GM12878 (cell line): Measurements from ENCODE around the gene CLEC7A. TPM values are rescaled to one million over a fixed set of nuclear protein-coding genes. Genes with fewer than 3 reads are reported as not detected.

Experiments used
- ATAC-seq: fragments of 200-7000 bp; cut with Tn5 transposase; 3 replicates; pipeline ENCODE4 v1.9.1; 2020; ENCODE audit warnings: mild to moderate bottlenecking, moderate library complexity
- BruUV-seq: library from RNA; stranded (reverse); fragments of 400-500 nt; replicated peaks from 2 replicates; lab custom pipeline; 2021; lab: Mats Ljungman, UMichigan
- CTCF ChIA-PET: fragments of 300-600 bp; sonication (Branson Sonifier 250); formaldehyde crosslinking; extraction: SDS; loops from one replicate; lab custom pipeline; 2021; ENCODE audit warnings: inconsistent platforms; lab: Yijun Ruan, JAX
- POLR2A ChIA-PET: fragments of 350-600 bp; formaldehyde crosslinking; extraction: SDS; loops from one replicate; lab custom pipeline; 2021; ENCODE audit warnings: inconsistent platforms; lab: Charles Lee
- RAD21 ChIA-PET: fragments of 300-600 bp; sonication (Branson Sonifier 250); formaldehyde crosslinking; loops from one replicate; lab custom pipeline; 2023; ENCODE audit warnings: antibody characterized with exemption; ENCODE audit not compliant: unreplicated experiment; lab: Charles Lee
- SMC1A ChIA-PET: fragments of 300-600 bp; sonication (Branson Sonifier 250); formaldehyde crosslinking; loops from one replicate; lab custom pipeline; 2023; ENCODE audit not compliant: unreplicated experiment, uncharacterized antibody; lab: Charles Lee
- DNase-seq: peaks from one replicate; pipeline ENCODE4 v3.0.0-alpha.2; 2011; ENCODE audit warnings: low read depth, low spot score
- FAIRE-seq: peaks from 3 replicates; lab custom pipeline; 2011; peaks lifted over from hg19 to GRCh38; lab: Jason Lieb, UNC
- H2AFZ ChIP-seq: 2 replicates; pipeline ENCODE4 v1.6.0; 2011; ENCODE audit warnings: low read depth, low read length, control low read depth; ENCODE audit not compliant: control insufficient read depth
- H3K27ac ChIP-seq: 2 replicates; pipeline ENCODE4 v1.5.1; 2011; ENCODE audit warnings: control low read depth; ENCODE audit not compliant: control insufficient read depth, insufficient read depth
- H3K27me3 ChIP-seq, 2 experiments: replicated peaks in 1 of 2; 2 replicates each; pipeline versions ENCODE4 v1.6.0 to v1.6.1; 2011; ENCODE audit warnings: low read length in 1 of 2; ENCODE audit not compliant: control insufficient read depth in 2 of 2, insufficient read depth in 2 of 2
- H3K36me3 ChIP-seq, 2 experiments: 2 replicates each; pipeline ENCODE4 v1.5.1; 2011; ENCODE audit warnings: low read length in 1 of 2; ENCODE audit not compliant: control insufficient read depth in 2 of 2, insufficient read depth in 2 of 2
- H3K4me1 ChIP-seq: 2 replicates; pipeline ENCODE4 v1.6.1; 2011; ENCODE audit warnings: mild to moderate bottlenecking, low read length, moderate library complexity, mixed read lengths; ENCODE audit not compliant: control insufficient read depth, insufficient read depth
- H3K4me2 ChIP-seq: 2 replicates; pipeline ENCODE4 v1.6.0; 2011; ENCODE audit warnings: control low read depth; ENCODE audit not compliant: control insufficient read depth, insufficient read depth
- H3K4me3 ChIP-seq: fragments of 200-600 bp; sonication (generic); 2 replicates; pipeline ENCODE4 v1.5.1; 2016
- H3K79me2 ChIP-seq: 2 replicates; pipeline ENCODE4 v1.6.0; 2011; ENCODE audit warnings: low read length; ENCODE audit not compliant: control insufficient read depth, insufficient read depth
- H3K9ac ChIP-seq: 2 replicates; pipeline ENCODE4 v1.8.0; 2011; ENCODE audit warnings: low read length, control low read depth, mixed read lengths; ENCODE audit not compliant: control insufficient read depth, insufficient read depth
- H3K9me3 ChIP-seq: replicated peaks from 3 replicates; pipeline ENCODE4 v1.5.1; 2011; ENCODE audit warnings: mild to moderate bottlenecking, low read length; ENCODE audit not compliant: control insufficient read depth, insufficient read depth
- H4K20me1 ChIP-seq: 2 replicates; pipeline ENCODE4 v1.6.0; 2011; ENCODE audit not compliant: control insufficient read depth, insufficient read depth
- BRCA1 ChIP-seq: IDR thresholded peaks from 2 replicates; pipeline ENCODE4 v1.6.1; 2011; ENCODE audit warnings: low read depth, low read length, improper control_type of control experiment
- EZH2 ChIP-seq: IDR thresholded peaks from 2 replicates; pipeline ENCODE4 v1.6.1; 2012; ENCODE audit warnings: low read depth, mild to moderate bottlenecking, control low read depth, inconsistent platforms, low read length, borderline replicate concordance; ENCODE audit not compliant: control insufficient read depth
- HCFC1 ChIP-seq: fragments of 150-350 bp; IDR thresholded peaks from 2 replicates; pipeline ENCODE4 v1.6.1; 2014; ENCODE audit warnings: low read length
- JUNB ChIP-seq: IDR thresholded peaks from 2 replicates; pipeline ENCODE4 v1.6.1; 2016; ENCODE audit warnings: antibody characterized with exemption, mild to moderate bottlenecking
- MTA3 ChIP-seq: IDR thresholded peaks from 2 replicates; pipeline ENCODE4 v1.6.1; 2012; ENCODE audit warnings: low read length, inconsistent platforms, borderline replicate concordance
- NFIC ChIP-seq: IDR thresholded peaks from 2 replicates; pipeline ENCODE4 v1.6.1; 2012; ENCODE audit warnings: low read depth, mild to moderate bottlenecking, inconsistent platforms, low read length, moderate library complexity
- SMARCA5 ChIP-seq: fragments of 450-650 bp; IDR thresholded peaks from 2 replicates; pipeline ENCODE4 v1.6.1; 2017; ENCODE audit warnings: mild to moderate bottlenecking
- SREBF2 ChIP-seq: IDR thresholded peaks from 2 replicates; pipeline ENCODE4 v1.6.1; 2012; ENCODE audit warnings: mild to moderate bottlenecking, low read length
- TCF12 ChIP-seq: IDR thresholded peaks from 2 replicates; pipeline ENCODE4 v1.6.1; 2011; ENCODE audit warnings: low read depth, mild to moderate bottlenecking, low read length
- ZNF207 ChIP-seq: fragments of 450-650 bp; IDR thresholded peaks from 2 replicates; pipeline ENCODE4 v1.6.1; 2014; ENCODE audit warnings: antibody characterized with exemption, mild to moderate bottlenecking, borderline replicate concordance
- WGBS: methylation state at CpG from one replicate; pipeline ENCODE4 v1.1.6; 2016; ENCODE audit warnings: low lambda C conversion rate; ENCODE audit not compliant: insufficient replicate concordance, insufficient coverage; ENCODE audit errors: missing lambda C conversion rate; 5-methylcytosine and 5-hydroxymethylcytosine counted together
- in situ Hi-C: fragments of 300-500 bp; cut with MboI; formaldehyde crosslinking; loops from 9 replicates; pipeline ENCODE4 v1.14.3; 2018; ENCODE audit warnings: mixed read lengths
- intact Hi-C: fragments of 100-400 bp; cut with micrococcal nuclease; formaldehyde crosslinking; loops from one replicate; pipeline ENCODE4 v1.14.2; 2022; ENCODE audit not compliant: unreplicated experiment
- polyA plus RNA-seq, 11 experiments: library from polyadenylated mRNA; depleted of rRNA in 4 of 11; unstranded in 6 of 11; stranded (reverse) in 5 of 11; fragments of >200 nt; fragmentation: Nextera tagmentation in 4 of 11; fragmentation: Illumina TruSeq in 1 of 11; extraction: Ambion mirVana in 4 of 11; extraction: Trizol in 1 of 11; gene quantifications; 1 replicate in 1 of 11; 2 replicates in 10 of 11; pipeline versions ENCODE4 v1.2.1 to v1.2.3, GENCODE V29; 2011 to 2016; ENCODE audit warnings: inconsistent platforms in 2 of 11, missing spikeins in 2 of 11, low read depth in 1 of 11
- total RNA-seq, 4 experiments: library from RNA; depleted of rRNA in 3 of 4; stranded (reverse); fragments of >200 nt in 3 of 4; fragmentation: Illumina TruSeq in 1 of 4; extraction: Trizol in 1 of 4; gene quantifications; 2 replicates each; pipeline versions ENCODE4 v1.2.1 to v1.2.3, GENCODE V29; 2013 to 2021
- TF ChIP-seq, protein P1 (sequence below): fragments of 450-650 bp; IDR thresholded peaks from 2 replicates; pipeline ENCODE4 v1.6.1; 2016; ENCODE audit warnings: mild to moderate bottlenecking, moderate library complexity, borderline replicate concordance
- TF ChIP-seq, protein P2 (sequence below): IDR thresholded peaks from 2 replicates; pipeline ENCODE4 v1.6.1; 2012; ENCODE audit warnings: low read depth, low read length, improper control_type of control experiment

CLEC7A gene
- total and polyA plus RNA-seq, 10 of the 15 experiments (the other 5 are each of a cell fraction or from before 2014, with no cell fraction given) = not detected

DNA sequence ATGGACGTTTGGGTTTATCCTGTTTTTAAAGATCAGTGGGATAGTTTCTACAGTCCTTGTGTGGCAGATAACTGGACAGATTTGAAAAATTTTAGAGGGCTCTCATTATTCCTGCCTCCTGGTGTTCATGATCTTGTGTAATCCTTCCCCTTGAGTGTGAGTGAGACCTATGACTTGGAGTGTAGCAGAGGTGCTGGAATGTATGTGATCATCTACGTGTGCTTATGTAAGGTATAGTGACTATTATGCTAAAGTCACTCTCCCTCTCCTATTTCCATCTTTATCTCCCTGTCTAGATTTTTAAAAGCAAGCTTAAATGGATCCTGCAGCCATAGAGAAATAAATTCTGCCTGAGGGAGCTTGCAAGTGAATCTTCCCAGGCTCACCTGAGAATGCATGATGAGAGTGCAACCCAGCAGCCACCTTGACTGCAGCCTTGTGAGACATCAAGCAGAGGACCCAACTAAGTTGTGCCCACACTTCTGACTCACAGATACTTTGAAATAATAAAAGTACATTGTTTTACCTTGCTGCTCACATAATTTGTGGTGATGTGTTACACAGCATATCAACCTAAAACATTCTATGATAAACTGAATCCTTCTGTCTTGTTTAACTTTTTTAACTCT is 45.1 kb upstream of the CLEC7A start:
- no peak for FAIRE-seq
- POLR2A ChIA-PET = no interaction called here
- no peak for ATAC-seq
- Histone ChIP-seq H3K4me3 (no peak overlapping the region), H3K79me2 (no peaks in the 10 kb centered on the region), H3K9ac (no peak overlapping the region), H3K4me2 (no peak overlapping the region), H3K9me3 (no peaks in the 10 kb centered on the region), H3K27ac (no peak overlapping the region), H3K27me3 (peaks cover 0 to 9% of the 10 kb centered on the region in 2 experiments; a peak in 2 of 4 replicates), H3K36me3 (no peaks in the 10 kb centered on the region), H3K4me1 (no peaks in the 10 kb centered on the region), H2AFZ (no peak overlapping the region), H4K20me1 (no peaks in the 10 kb centered on the region)
- WGBS = 17% methylated on average over 2 of the region's 2 CpGs
- RAD21 ChIA-PET = no interaction called here
- in situ Hi-C loops = no loop called here
- SMC1A ChIA-PET = interaction anchor here (1.4 kb wide), 1 partner anchor 15 kb away, joined by 3 read pairs; no protein-coding TSS in a partner anchor
- intact Hi-C loops = no loop called here
- DNase-seq = no peak
- TF ChIP-seq ZNF207 (no peak), NFIC (no peak)
- CTCF ChIA-PET = interaction anchor here (2.5 kb wide), 1 partner anchor 22 kb away, joined by 7 read pairs; no protein-coding TSS in a partner anchor
- no TSS peak for BruUV-seq

DNA sequence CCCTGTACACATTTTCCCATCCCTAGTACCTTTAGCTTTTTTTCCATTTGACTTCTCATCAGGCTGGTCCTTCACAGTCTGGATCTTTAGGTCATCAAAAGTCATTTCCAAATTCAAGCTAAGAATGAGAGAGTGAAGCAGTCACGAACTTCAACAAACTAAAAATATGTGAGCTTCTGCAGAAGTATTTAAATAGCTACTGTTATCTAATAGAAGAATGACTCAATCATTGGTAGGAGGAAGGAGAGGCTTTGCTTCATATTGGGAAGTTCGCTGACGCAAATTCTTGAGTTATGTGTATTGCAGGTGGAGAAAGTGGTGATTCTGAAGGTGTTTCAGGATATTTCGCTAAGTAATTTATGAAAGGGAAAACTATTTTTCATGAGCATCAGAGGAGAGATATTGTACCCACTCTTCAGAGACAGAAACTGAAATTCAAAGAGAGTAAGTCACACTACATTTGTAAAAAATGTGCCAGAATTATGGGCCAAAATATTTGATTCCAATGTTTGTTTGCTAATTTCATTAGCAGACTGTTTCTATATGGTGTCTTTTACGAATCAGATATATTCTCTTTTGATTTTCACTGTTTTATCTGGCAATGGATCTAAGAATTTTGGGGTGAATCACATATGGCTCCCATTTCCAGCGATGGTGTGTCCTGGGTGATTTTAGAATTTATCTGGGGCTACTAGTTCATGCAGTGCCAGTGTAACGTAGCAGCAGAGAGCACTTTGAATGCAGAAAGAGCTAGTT is 42.2 kb upstream of the CLEC7A start, which contains the start of gene OLR1:
TSS of gene OLR1 (minus strand) at position 160 of the 756 bp plus-strand sequence. CDS start at position 105, 55 bp downstream.
- no peak for DNase-seq
- no peak within 1 kb of the TSS for H3K27ac ChIP-seq
- no peaks in the 10 kb centered on the region for H3K9me3 ChIP-seq
- ChIA-PET POLR2A (no interaction called here), RAD21 (no interaction called here), SMC1A (no interaction called here), CTCF (interaction anchor here (0.9 to 1.7 kb wide), 3 partner anchors 19 to 111 kb away, joined by 3 to 7 read pairs (median 3); no protein-coding TSS in a partner anchor)
- no peak within 1 kb of the TSS for H3K4me3 ChIP-seq
- no peak within 1 kb of the TSS for H2AFZ ChIP-seq
- no peak within 1 kb of the TSS for H3K4me2 ChIP-seq
- H3K36me3 ChIP-seq = no peaks in the 10 kb centered on the region
- no peak within 1 kb of the TSS for H3K9ac ChIP-seq
- in situ Hi-C loops (no loop called here), intact Hi-C loops (no loop called here)
- BruUV-seq = no TSS peak
- FAIRE-seq = no peak
- WGBS = 15% methylated on average over 7 of the region's 7 CpGs
- no peaks in the 10 kb centered on the region for H4K20me1 ChIP-seq
- peaks cover 0 to 9% of the 10 kb centered on the region in 2 experiments; a peak in 2 of 4 replicates for H3K27me3 ChIP-seq
- H3K79me2 ChIP-seq = no peaks in the 10 kb centered on the region
- H3K4me1 ChIP-seq = no peaks in the 10 kb centered on the region
- ATAC-seq = no peak
- TF ChIP-seq EZH2 (no peak), JUNB (no peak), SMARCA5 (no peak), BRCA1 (no peak), TCF12 (no peak), SREBF2 (no peak), HCFC1 (no peak), MTA3 (no peak)
- TF ChIP-seq, protein P1, sequence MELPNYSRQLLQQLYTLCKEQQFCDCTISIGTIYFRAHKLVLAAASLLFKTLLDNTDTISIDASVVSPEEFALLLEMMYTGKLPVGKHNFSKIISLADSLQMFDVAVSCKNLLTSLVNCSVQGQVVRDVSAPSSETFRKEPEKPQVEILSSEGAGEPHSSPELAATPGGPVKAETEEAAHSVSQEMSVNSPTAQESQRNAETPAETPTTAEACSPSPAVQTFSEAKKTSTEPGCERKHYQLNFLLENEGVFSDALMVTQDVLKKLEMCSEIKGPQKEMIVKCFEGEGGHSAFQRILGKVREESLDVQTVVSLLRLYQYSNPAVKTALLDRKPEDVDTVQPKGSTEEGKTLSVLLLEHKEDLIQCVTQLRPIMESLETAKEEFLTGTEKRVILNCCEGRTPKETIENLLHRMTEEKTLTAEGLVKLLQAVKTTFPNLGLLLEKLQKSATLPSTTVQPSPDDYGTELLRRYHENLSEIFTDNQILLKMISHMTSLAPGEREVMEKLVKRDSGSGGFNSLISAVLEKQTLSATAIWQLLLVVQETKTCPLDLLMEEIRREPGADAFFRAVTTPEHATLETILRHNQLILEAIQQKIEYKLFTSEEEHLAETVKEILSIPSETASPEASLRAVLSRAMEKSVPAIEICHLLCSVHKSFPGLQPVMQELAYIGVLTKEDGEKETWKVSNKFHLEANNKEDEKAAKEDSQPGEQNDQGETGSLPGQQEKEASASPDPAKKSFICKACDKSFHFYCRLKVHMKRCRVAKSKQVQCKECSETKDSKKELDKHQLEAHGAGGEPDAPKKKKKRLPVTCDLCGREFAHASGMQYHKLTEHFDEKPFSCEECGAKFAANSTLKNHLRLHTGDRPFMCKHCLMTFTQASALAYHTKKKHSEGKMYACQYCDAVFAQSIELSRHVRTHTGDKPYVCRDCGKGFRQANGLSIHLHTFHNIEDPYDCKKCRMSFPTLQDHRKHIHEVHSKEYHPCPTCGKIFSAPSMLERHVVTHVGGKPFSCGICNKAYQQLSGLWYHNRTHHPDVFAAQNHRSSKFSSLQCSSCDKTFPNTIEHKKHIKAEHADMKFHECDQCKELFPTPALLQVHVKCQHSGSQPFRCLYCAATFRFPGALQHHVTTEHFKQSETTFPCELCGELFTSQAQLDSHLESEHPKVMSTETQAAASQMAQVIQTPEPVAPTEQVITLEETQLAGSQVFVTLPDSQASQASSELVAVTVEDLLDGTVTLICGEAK = no peak
- TF ChIP-seq, protein P2, sequence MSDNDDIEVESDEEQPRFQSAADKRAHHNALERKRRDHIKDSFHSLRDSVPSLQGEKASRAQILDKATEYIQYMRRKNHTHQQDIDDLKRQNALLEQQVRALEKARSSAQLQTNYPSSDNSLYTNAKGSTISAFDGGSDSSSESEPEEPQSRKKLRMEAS = no peak
